NCI-H460 (cell line): Measurements from ENCODE around the gene PRPS1. TPM values are rescaled to one million over a fixed set of nuclear protein-coding genes. Genes with fewer than 3 reads are reported as not detected.

Experiments used
- total RNA-seq: library from RNA; depleted of rRNA; stranded (reverse); fragments of >200 nt; shearing (Covaris generic); gene quantifications from 2 replicates; pipeline ENCODE4 v1.2.3, GENCODE V29; 2014; rRNA removed

Gene PRPS1
- total RNA-seq, 1 experiment from 2014 or later: 82.5 TPM

Other genes starting within 250 kb of the PRPS1 start
- gene FRMPD3, start 178.9 kb upstream of the PRPS1 start, total RNA-seq: not detected in 2 replicates
- 53.9 and 57.7 TPM in 2 replicates for gene TSC22D3, start 147.3 kb downstream of the PRPS1 start, total RNA-seq
- gene NCBP2L, start 149.2 kb downstream of the PRPS1 start, total RNA-seq: not detected in 2 replicates
- 2.7 and 3.1 TPM in 2 replicates for gene MID2, start 197.4 kb downstream of the PRPS1 start, total RNA-seq